Measurements from ENCODE around the gene MAN1B1.

- TF ChIP-seq TAF1 (conservative IDR thresholded peaks at IDR 0.05) (no peak), CTCF (IDR thresholded peaks at IDR 0.05; ENCODE audit: low read depth, low read length, missing input control) (no peak), RXRA (IDR thresholded peaks at IDR 0.05) (no peak), ATF3 (IDR thresholded peaks at IDR 0.05) (no peak)
Measured at GRCh38 chr9:137136881-137137607, 50.3 kb downstream of the MAN1B1 start.
